HG02973 (cell line): ENCODE results near the gene LRRC37A3.
"Not testable (repeated sequence)": the region's sequence is repeated elsewhere in the genome, so short reads cannot be mapped to it uniquely, and the experiment has no call there.

Experiments used
- ATAC-seq: cut with Tn5 transposase; IDR thresholded peaks from one replicate; pipeline ENCODE4 v1.9.1; 2021; ENCODE audit warnings: moderate library complexity; ENCODE audit not compliant: unreplicated experiment

LRRC37A3 gene

GRCh38 chr17:64837018-64837761 is 82.1 kb downstream of the LRRC37A3 start:
- peak; percentile 93 for ATAC-seq

GRCh38 chr17:64836623-64837017 is 82.7 kb downstream of the LRRC37A3 start:
- peak; percentile 30 for ATAC-seq

DNA sequence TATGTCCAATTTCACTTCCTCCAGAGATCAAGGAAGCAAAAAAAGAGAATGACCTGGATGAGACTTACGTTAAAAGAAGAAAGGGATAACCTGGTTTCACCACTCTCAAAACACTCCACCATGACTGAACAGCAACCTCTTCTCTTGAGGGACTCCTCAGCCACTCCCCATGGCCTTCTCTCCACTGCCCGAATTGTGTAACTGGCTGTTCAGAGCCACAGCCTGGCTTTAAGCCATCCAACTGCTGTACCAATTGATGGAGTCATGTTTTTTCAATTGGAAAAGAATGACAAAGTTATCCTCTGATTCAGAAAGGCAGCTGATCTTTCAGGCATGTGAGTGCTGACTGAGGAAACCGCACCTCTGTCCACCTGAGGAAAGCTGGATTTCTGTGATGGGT is 85.2 kb downstream of the LRRC37A3 start:
- not testable (repeated sequence) for ATAC-seq

DNA sequence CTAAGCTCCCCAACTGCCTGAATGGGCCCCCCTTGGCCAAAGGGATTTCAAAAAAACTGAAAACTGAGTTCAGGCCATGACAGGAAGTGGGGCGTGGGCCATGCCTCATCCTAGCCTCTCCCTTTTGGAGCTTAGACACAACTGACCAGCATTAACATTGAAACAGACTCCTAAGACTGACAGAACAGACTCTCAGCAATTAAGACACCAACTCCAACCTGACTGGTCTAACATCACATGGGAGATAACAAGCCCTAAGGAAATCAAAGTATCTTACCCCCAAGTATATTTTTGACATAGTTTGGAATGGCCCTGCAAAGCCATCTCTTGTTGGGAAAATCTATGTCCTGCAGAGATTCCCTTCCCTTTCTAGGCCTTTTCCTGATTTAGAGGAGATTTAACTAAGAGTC is 88.6 kb downstream of the LRRC37A3 start:
- ATAC-seq: not testable (repeated sequence)

GRCh38 chr17:64829824-64830630 is 89.3 kb downstream of the LRRC37A3 start:
- ATAC-seq: not testable (repeated sequence)

DNA sequence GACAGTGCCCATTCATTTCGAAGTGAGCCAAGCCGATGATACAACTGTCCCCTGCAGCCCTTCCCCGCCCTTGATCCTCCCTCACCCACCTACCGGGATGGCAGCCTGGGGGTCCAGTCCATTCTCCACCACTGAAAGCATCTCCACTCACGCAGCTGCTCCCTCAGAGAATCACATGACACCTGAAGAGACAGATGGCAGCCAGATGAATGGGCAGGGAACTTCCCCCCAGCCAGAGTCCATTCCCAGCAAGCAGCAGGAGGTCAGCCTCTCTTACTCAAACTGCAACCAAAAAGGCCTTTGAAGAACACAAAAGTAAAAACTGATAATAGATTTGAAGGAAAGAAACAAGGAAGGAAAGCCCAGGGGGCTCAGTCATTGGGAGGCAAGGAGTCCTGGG is 90.2 kb downstream of the LRRC37A3 start:
- not testable (repeated sequence) for ATAC-seq

DNA sequence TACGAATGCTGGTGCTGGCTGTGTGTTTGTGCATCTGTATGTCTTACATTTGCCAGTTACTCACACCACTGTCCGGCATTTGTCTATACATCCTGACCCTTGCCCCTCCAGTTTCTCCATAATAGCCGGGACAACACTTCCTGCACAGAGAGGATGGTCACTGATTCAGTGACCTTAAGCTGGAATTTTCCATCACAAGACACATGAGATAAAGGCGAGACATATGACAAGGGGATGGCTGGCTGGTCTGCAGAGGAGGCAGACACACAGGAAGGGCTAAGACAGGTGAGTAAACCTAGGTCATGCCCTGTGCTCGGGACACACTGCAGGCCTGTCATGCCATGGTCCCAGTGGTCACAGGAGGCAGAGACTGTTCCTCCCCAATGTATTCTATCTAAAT is 100.4 kb downstream of the LRRC37A3 start:
- ATAC-seq: not testable (repeated sequence)

DNA sequence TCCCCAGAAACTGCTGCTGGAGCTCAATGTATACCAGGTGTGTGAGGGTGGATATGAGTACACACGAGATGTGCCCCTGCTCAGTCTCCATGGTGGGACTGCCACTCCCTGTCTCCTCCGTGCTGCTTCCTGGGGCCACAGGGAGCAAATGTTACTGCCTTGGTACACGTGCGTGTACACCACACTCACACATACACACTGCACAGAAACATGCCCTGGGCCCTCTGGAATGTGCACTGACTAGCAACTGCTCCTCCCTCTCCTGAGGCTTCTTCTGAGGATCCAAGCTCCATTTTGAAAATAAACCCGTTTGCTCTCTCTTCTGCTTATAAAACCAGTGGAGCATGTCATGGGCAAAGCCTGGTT is 103.5 kb downstream of the LRRC37A3 start:
- ATAC-seq: not testable (repeated sequence)

GRCh38 chr17:64814993-64815832 is 104.1 kb downstream of the LRRC37A3 start:
- not testable (repeated sequence) for ATAC-seq

DNA sequence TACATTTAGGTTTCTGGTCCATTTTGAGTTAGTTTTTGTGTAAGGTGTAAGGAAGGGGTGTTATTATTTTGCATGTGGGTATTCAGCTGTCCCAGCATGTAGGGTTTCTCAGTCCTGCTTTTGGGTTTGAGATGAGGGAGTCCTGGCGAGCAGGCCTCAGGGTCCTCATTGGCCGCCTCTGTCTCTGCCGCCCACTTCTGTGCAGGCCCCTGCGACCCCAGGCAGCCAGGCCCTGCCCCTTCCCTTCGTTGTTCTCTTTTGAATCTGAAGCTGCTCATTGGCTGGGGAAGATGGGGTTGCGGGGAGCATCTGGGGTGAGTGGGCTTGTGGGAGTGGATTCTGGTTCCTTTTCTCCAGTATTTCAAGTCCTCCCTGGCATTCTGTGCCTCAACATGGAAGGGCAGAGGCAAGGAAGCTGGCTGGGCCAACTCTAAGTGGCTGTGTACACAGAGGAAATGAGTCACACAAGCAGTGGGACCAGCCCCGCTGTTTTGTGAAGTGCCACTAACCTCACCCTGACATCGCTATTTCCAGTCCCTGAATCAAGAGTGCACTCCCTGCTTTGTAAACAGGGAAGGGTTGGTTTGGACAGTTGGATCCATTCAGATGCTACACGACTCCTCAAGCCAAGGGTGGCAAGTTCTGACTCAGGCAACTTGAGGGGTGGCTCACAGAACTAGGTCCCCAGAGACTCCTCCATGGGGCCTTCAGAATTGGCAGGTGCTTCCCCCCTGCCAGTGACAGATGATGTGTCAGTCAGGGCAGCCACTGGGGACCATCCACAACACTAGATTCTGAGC is 110.9 kb downstream of the LRRC37A3 start:
- ATAC-seq: peak; percentile 84
